GM19328 (cell line): ENCODE data around the gene RAP1GAP2.
"Not testable (repeated sequence)": the region's sequence is repeated elsewhere in the genome, so short reads cannot be mapped to it uniquely, and the experiment has no call there.

ENCODE experiments used
- ATAC-seq: cut with Tn5 transposase; IDR thresholded peaks from one replicate; pipeline ENCODE4 v1.9.1; 2021; ENCODE audit warnings: mild to moderate bottlenecking, moderate library complexity; ENCODE audit not compliant: unreplicated experiment

The RAP1GAP2 gene

GRCh38 chr17:2881295-2881694 lies 85.1 kb downstream of the RAP1GAP2 start:
- ATAC-seq, result no peak

GRCh38 chr17:2883544-2884213 lies 87.4 kb downstream of the RAP1GAP2 start:
- ATAC-seq, result no peak

GRCh38 chr17:2885733-2886132 lies 89.5 kb downstream of the RAP1GAP2 start:
- no peak for ATAC-seq

- ATAC-seq, result no peak
Observed at GRCh38 chr17:2888326-2888725, 92.1 kb downstream of the RAP1GAP2 start.

- no peak for ATAC-seq
Observed at GRCh38 chr17:2889256-2889655, 93.0 kb downstream of the RAP1GAP2 start.

- ATAC-seq, result not testable (repeated sequence)
Observed at GRCh38 chr17:2890778-2891177, 94.5 kb downstream of the RAP1GAP2 start.

- no peak for ATAC-seq
Observed at GRCh38 chr17:2892305-2892971, 96.2 kb downstream of the RAP1GAP2 start.

- no peak for ATAC-seq
Observed at GRCh38 chr17:2893422-2893914, 97.2 kb downstream of the RAP1GAP2 start.

GRCh38 chr17:2894782-2895181 lies 98.5 kb downstream of the RAP1GAP2 start:
- no peak for ATAC-seq

GRCh38 chr17:2897605-2898004 lies 101.4 kb downstream of the RAP1GAP2 start:
- no peak for ATAC-seq

- no peak for ATAC-seq
Observed at GRCh38 chr17:2898255-2898926, 102.2 kb downstream of the RAP1GAP2 start.

- ATAC-seq, result no peak
Observed at GRCh38 chr17:2899906-2900305, 103.7 kb downstream of the RAP1GAP2 start.

- ATAC-seq, result no peak
Observed at GRCh38 chr17:2900842-2901241, 104.6 kb downstream of the RAP1GAP2 start.

GRCh38 chr17:2901582-2901981 lies 105.3 kb downstream of the RAP1GAP2 start:
- no peak for ATAC-seq

GRCh38 chr17:2902546-2902945 lies 106.3 kb downstream of the RAP1GAP2 start:
- ATAC-seq, result no peak

- ATAC-seq, result no peak
Observed at GRCh38 chr17:2903193-2903974, 107.1 kb downstream of the RAP1GAP2 start.

GRCh38 chr17:2904135-2904534 lies 107.9 kb downstream of the RAP1GAP2 start:
- ATAC-seq, result no peak

GRCh38 chr17:2905269-2905668 lies 109.0 kb downstream of the RAP1GAP2 start:
- ATAC-seq, result no peak

GRCh38 chr17:2905696-2906501 lies 109.7 kb downstream of the RAP1GAP2 start:
- ATAC-seq, result no peak

GRCh38 chr17:2906901-2907300 lies 110.7 kb downstream of the RAP1GAP2 start:
- no peak for ATAC-seq
